Mesenchymal stem cell (in vitro differentiated cells and primary cell): Measurements from ENCODE around the gene ADIRF.
"Not testable (repeated sequence)": the region's sequence is repeated elsewhere in the genome, so short reads cannot be mapped to it uniquely, and the experiment has no call there.

Source experiments
- DNase-seq: peaks from one replicate; pipeline ENCODE4 v3.0.0-alpha.2; 2013
- H2AFZ ChIP-seq: one replicate; pipeline ENCODE4 v1.6.1; 2013; ENCODE audit warnings: low read depth, mild to moderate bottlenecking, control low read depth, inconsistent platforms, low read length, moderate library complexity
- H2AK5ac ChIP-seq: 2 replicates; pipeline ENCODE4 v1.6.1; 2013; ENCODE audit warnings: low read length, moderate library complexity, mild to moderate bottlenecking, inconsistent platforms; ENCODE audit not compliant: severe bottlenecking
- H2BK120ac ChIP-seq: one replicate; pipeline ENCODE4 v1.6.1; 2013; ENCODE audit warnings: low read depth, mild to moderate bottlenecking, inconsistent platforms, low read length, moderate library complexity
- H2BK12ac ChIP-seq, 2 experiments: one replicate each; pipeline ENCODE4 v1.6.1; 2013; ENCODE audit warnings: inconsistent platforms in 2 of 2, low read length in 2 of 2, mild to moderate bottlenecking in 2 of 2, moderate library complexity in 2 of 2, control low read depth in 1 of 2
- H2BK15ac ChIP-seq: one replicate; pipeline ENCODE4 v1.6.1; 2013; ENCODE audit warnings: mild to moderate bottlenecking, low read depth, inconsistent platforms; ENCODE audit not compliant: poor library complexity, severe bottlenecking
- H2BK5ac ChIP-seq: 2 replicates; pipeline ENCODE4 v1.6.1; 2013; ENCODE audit warnings: low read depth, mild to moderate bottlenecking, low read length, control low read depth, inconsistent platforms; ENCODE audit not compliant: poor library complexity, severe bottlenecking
- H3K14ac ChIP-seq, 2 experiments: one replicate each; pipeline ENCODE4 v1.6.1; 2013; ENCODE audit warnings: inconsistent platforms in 2 of 2, low read length in 2 of 2, control low read depth in 1 of 2, mild to moderate bottlenecking in 1 of 2, moderate library complexity in 1 of 2
- H3K18ac ChIP-seq, 2 experiments: one replicate each; pipeline ENCODE4 v1.6.1; 2013; ENCODE audit warnings: inconsistent platforms in 2 of 2, low read length in 2 of 2, control low read depth in 1 of 2, low read depth in 1 of 2, mild to moderate bottlenecking in 1 of 2
- H3K23ac ChIP-seq, 2 experiments: one replicate each; pipeline ENCODE4 v1.6.1; 2013; ENCODE audit warnings: inconsistent platforms in 2 of 2, low read length in 2 of 2, mild to moderate bottlenecking in 2 of 2, moderate library complexity in 2 of 2, control low read depth in 1 of 2
- H3K27ac ChIP-seq: 2 replicates; pipeline ENCODE4 v1.5.1; 2013; ENCODE audit warnings: mild to moderate bottlenecking, moderate library complexity, low read length, control low read depth, inconsistent platforms; ENCODE audit not compliant: poor library complexity, severe bottlenecking
- H3K27me3 ChIP-seq, 2 experiments: 2 replicates each; pipeline versions ENCODE4 v1.6.1 to v1.7.0; 2013; ENCODE audit warnings: low read length in 2 of 2, mild to moderate bottlenecking in 2 of 2, moderate library complexity in 2 of 2, control low read depth in 1 of 2, inconsistent platforms in 1 of 2; ENCODE audit not compliant: control insufficient read depth in 1 of 2, insufficient read depth in 1 of 2
- H3K36me3 ChIP-seq, 2 experiments: 2 replicates each; pipeline versions ENCODE4 v1.6.1 to v1.7.0; 2013; ENCODE audit warnings: low read length in 2 of 2, control low read depth in 1 of 2, inconsistent platforms in 1 of 2, low read depth in 1 of 2, mild to moderate bottlenecking in 1 of 2; ENCODE audit not compliant: insufficient read depth in 2 of 2, control insufficient read depth in 1 of 2
- H3K4ac ChIP-seq, 2 experiments: one replicate each; pipeline ENCODE4 v1.6.1; 2013; ENCODE audit warnings: inconsistent platforms in 2 of 2, low read length in 2 of 2, mild to moderate bottlenecking in 2 of 2, moderate library complexity in 2 of 2, control low read depth in 1 of 2, low read depth in 1 of 2
- H3K4me1 ChIP-seq: 2 replicates; pipeline ENCODE4 v1.6.1; 2013; ENCODE audit warnings: low read depth, low read length, control low read depth; ENCODE audit not compliant: control insufficient read depth, insufficient read depth
- H3K4me2 ChIP-seq: 2 replicates; pipeline ENCODE4 v1.6.1; 2013; ENCODE audit warnings: low read length, mild to moderate bottlenecking, inconsistent platforms; ENCODE audit not compliant: poor library complexity, severe bottlenecking
- H3K4me3 ChIP-seq, 2 experiments: 2 replicates each; pipeline versions ENCODE4 v1.5.1 to v1.7.0; 2013; ENCODE audit warnings: low read length in 2 of 2, mild to moderate bottlenecking in 2 of 2, control low read depth in 1 of 2, low read depth in 1 of 2; ENCODE audit not compliant: insufficient read depth in 1 of 2
- H3K79me1 ChIP-seq: replicated peaks from 2 replicates; pipeline ENCODE4 v1.6.1; 2013; ENCODE audit warnings: mild to moderate bottlenecking, control low read depth, low read length, inconsistent platforms; ENCODE audit not compliant: poor library complexity, severe bottlenecking
- H3K9ac ChIP-seq: 2 replicates; pipeline ENCODE4 v1.7.0; 2013; ENCODE audit warnings: mild to moderate bottlenecking, low read length, moderate library complexity
- H3K9me3 ChIP-seq: 2 replicates; pipeline ENCODE4 v1.7.0; 2013; ENCODE audit warnings: mild to moderate bottlenecking, low read length; ENCODE audit not compliant: control insufficient read depth
- H4K8ac ChIP-seq: one replicate; pipeline ENCODE4 v1.6.1; 2013; ENCODE audit warnings: inconsistent platforms, mild to moderate bottlenecking, low read length, moderate library complexity
- H4K91ac ChIP-seq: one replicate; pipeline ENCODE4 v1.6.1; 2013; ENCODE audit warnings: mild to moderate bottlenecking, low read length, inconsistent platforms
- WGBS: methylation state at CpG from one replicate; pipeline ENCODE4 v1.1.7; 2013; ENCODE audit warnings: mixed read lengths; 5-methylcytosine and 5-hydroxymethylcytosine counted together

The ADIRF gene

DNA sequence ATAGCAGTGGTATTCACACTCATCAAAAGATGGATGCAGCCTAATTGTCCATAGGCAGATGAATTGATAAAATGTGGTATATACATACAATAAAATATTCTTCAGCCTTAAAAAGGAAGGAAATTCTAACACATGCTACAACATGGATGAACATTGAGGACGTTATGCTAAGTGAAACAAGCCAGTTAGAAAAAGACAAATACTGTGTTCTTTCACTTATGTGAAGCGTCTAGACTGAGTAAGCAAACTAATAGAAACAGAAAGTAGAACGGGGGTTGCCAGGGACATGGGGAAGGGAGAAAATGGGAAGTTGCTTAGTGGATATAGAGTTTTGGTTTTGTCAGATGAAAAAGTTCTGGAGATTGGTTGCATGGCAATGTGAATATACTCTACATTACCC is 45.2 kb downstream of the ADIRF start:
- not testable (repeated sequence) for H3K4me2 ChIP-seq, H3K4me3 ChIP-seq, H3K79me1 ChIP-seq, H3K4me1 ChIP-seq, H2BK120ac ChIP-seq, H3K36me3 ChIP-seq, H3K27ac ChIP-seq, H3K9me3 ChIP-seq, H4K91ac ChIP-seq, H3K23ac ChIP-seq, DNase-seq, H4K8ac ChIP-seq, H2BK15ac ChIP-seq, H3K27me3 ChIP-seq, H3K4ac ChIP-seq, H2BK12ac ChIP-seq, H2AK5ac ChIP-seq, H2BK5ac ChIP-seq, H3K14ac ChIP-seq, H2AFZ ChIP-seq, H3K9ac ChIP-seq, H3K18ac ChIP-seq
- whole genome bisulfite sequencing, result no CpG with 5 or more reads among the region's 3 CpGs

GRCh38 chr10:87014986-87015716 is 46.9 kb downstream of the ADIRF start:
- H3K27me3 ChIP-seq, H2AFZ ChIP-seq, H2BK120ac ChIP-seq, H3K9ac ChIP-seq, H3K4me2 ChIP-seq, H3K27ac ChIP-seq, H3K4me3 ChIP-seq, H3K9me3 ChIP-seq, DNase-seq, H3K4ac ChIP-seq, H3K79me1 ChIP-seq, H3K4me1 ChIP-seq, H2BK12ac ChIP-seq, H3K14ac ChIP-seq, H2AK5ac ChIP-seq, H4K91ac ChIP-seq, H3K18ac ChIP-seq, H2BK5ac ChIP-seq, H4K8ac ChIP-seq, H3K23ac ChIP-seq, H3K36me3 ChIP-seq, H2BK15ac ChIP-seq: not testable (repeated sequence)
- 96% methylated on average over 3 of the region's 10 CpGs for WGBS

- H3K27ac ChIP-seq, H2BK5ac ChIP-seq, H2AFZ ChIP-seq, H3K27me3 ChIP-seq, H2BK15ac ChIP-seq, H3K9me3 ChIP-seq, H2AK5ac ChIP-seq, H3K79me1 ChIP-seq, H3K36me3 ChIP-seq, DNase-seq, H3K4ac ChIP-seq, H3K4me3 ChIP-seq, H2BK120ac ChIP-seq, H3K23ac ChIP-seq, H3K18ac ChIP-seq, H4K91ac ChIP-seq, H3K9ac ChIP-seq, H3K4me1 ChIP-seq, H3K14ac ChIP-seq, H4K8ac ChIP-seq, H2BK12ac ChIP-seq, H3K4me2 ChIP-seq: not testable (repeated sequence)
- 90% methylated on average over 4 of the region's 6 CpGs for WGBS
Observed at GRCh38 chr10:87018127-87018526, 49.8 kb downstream of the ADIRF start.

DNA sequence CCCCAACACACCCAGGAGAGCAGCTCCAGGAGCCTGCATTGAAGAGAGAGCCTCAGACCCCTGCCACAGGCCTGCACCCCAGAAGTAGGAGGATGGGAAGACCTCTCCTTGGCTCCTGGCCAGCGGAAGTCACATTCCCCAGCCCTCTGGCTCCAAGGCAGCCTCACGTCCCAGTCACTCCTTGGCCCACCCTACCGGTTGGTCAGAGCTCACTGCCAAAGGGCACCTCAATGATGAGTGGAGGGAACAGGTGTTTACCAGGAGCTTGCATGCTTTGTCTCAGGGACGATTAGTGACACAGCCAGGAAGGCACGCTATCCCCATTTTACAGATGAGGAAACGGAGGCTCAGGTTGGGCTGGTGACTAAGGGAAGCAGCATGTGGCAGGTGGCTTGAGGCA is 50.8 kb downstream of the ADIRF start:
- not testable (repeated sequence) for H3K4me3 ChIP-seq

More for the DNA sequence above, 50.8 kb downstream of the ADIRF start:
- not testable (repeated sequence) for H3K4ac ChIP-seq, H3K4me1 ChIP-seq, H2BK5ac ChIP-seq, H3K14ac ChIP-seq, H2BK120ac ChIP-seq, H3K27ac ChIP-seq, H2BK15ac ChIP-seq, H2BK12ac ChIP-seq, H4K91ac ChIP-seq, H3K9ac ChIP-seq, H3K27me3 ChIP-seq, H4K8ac ChIP-seq, H3K79me1 ChIP-seq, H2AK5ac ChIP-seq, H3K36me3 ChIP-seq, H3K9me3 ChIP-seq, H3K23ac ChIP-seq, DNase-seq, H3K4me2 ChIP-seq, H2AFZ ChIP-seq, H3K18ac ChIP-seq
- WGBS, result 97% methylated on average over 6 of the region's 6 CpGs
